HG02798 (cell line): Measurements from ENCODE around the gene GTF2H4.

Experiments used
- ATAC-seq: cut with Tn5 transposase; IDR thresholded peaks from one replicate; pipeline ENCODE4 v1.9.1; 2021; ENCODE audit warnings: mild to moderate bottlenecking; ENCODE audit not compliant: unreplicated experiment, poor library complexity

The GTF2H4 gene

DNA sequence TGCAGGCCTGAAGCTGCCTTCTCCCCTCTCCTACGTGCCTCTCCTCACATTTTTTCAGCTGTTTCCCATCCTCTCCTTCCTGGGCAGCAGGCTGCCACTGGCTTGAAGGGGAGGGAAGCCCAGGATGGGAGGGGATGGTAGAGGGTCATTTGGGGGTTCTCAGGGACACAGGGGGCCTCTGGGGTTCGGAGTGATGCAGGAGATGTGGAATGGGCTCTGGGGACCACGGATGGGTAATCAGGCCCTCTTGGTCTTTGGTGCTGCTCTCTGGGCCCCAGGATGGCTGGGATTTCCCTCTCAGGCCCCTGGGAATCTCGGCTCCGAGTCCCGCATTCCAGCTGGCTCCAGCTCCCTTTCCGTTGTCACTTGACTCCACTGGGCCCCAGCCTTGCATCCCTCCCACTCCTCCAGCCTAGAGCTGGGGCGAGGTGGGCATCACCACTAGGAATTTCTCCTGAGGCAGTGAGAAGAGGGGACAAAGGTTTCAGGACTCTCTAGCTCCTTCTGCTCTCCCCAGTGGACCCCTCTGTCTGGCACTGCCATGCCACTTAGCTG is 25.7 kb upstream of the GTF2H4 start:
- ATAC-seq, result no peak

DNA sequence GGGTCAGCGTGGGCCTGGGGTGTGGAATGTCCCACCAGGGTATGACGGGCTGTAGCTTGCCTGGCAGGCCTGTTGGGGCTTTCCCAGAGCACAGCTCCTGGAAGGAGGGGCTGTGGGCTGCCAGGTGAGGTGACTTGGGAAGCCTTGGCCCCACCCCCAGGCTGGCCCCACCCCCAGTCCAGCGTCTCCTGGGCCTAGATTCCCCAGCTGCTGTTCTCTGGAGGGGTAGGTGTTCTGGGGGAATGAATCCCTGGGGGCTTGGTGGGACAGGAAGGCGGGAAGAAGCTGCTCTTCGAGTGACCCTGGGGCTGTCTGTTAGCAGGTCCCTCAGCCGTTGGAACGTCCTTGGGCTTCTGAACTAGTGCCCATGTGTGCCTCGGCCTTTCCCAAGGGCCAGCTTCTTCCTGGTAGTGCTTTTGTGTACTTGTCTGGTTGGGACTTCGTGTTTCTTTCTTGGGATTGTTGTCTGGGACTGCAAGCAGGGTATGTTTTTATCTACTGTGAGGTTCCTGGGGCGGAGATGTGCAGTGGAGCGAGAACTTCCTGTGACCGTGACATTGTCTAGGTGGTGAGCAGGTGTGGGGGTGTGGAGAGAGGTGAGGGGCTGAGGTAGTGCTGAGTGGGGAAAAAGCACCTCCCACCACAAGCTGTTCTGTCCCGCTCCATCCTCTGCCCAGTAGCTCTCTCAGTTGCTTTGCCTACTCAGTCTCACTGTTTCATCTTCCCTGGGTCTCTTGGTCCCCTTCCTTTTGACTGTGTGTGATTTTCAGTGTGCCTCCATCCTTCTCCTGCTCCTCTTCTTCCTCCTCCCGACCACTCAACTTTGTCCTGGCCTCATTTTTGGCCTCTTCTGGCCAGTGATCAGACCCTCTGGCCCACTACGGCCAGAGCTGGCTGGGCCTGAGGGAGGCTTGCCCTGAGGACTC is 25.0 kb upstream of the GTF2H4 start:
- no peak for ATAC-seq

GRCh38 chr6:30883685-30884520 is 24.1 kb upstream of the GTF2H4 start, which contains the start of gene DDR1:
Gene DDR1 (plus strand): TSS chr6:30884519. CDS start chr6:30888730, 4,211 bp downstream.
- no peak for ATAC-seq

- ATAC-seq, result no peak
Observed at GRCh38 chr6:30884521-30885480, 23.2 kb upstream of the GTF2H4 start.

- no peak for ATAC-seq
Observed at GRCh38 chr6:30885481-30885998, 22.5 kb upstream of the GTF2H4 start.

- no peak for ATAC-seq
Observed at GRCh38 chr6:30885999-30886896, 21.8 kb upstream of the GTF2H4 start.

GRCh38 chr6:30886897-30887255 is 21.1 kb upstream of the GTF2H4 start:
- no peak for ATAC-seq

- ATAC-seq, result no peak
Observed at GRCh38 chr6:30887901-30888815, 19.8 kb upstream of the GTF2H4 start.

GRCh38 chr6:30888816-30889495 is 19.1 kb upstream of the GTF2H4 start:
- ATAC-seq, result no peak

- ATAC-seq, result no peak
Observed at GRCh38 chr6:30889496-30889885, 18.5 kb upstream of the GTF2H4 start.

- no peak for ATAC-seq
Observed at GRCh38 chr6:30889921-30890645, 17.9 kb upstream of the GTF2H4 start.

DNA sequence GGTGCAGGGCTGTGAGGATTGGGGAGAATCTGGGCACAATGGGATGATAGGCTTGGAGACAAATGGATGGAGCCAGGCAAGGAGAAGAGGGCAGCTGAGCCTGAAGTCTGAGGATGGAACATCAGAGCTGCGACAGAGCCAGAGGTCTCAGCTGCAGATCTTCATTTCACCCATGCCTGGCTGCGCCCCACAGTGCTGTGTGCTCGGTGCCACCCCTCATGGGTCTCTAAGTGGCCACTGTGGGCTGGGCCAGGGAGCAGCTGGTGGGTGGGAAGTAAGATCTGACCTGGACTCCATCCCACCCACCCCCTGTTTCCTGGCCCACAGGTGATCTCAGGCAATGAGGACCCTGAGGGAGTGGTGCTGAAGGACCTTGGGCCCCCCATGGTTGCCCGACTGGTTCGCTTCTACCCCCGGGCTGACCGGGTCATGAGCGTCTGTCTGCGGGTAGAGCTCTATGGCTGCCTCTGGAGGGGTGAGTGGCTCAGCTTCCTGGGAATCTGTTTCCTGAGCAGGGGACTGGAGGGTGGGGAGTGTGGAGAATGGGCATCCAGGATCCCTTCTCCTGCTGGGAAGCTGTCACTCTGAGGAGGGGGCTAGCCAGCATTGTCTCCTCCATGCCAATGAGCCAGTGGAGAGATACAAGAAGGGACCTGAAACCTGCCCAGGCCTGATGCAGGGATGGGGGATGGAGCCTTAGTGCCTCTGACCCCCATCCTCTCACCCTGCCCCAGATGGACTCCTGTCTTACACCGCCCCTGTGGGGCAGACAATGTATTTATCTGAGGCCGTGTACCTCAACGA is 17.2 kb upstream of the GTF2H4 start:
- no peak for ATAC-seq

- no peak for ATAC-seq
Observed at GRCh38 chr6:30891450-30891723, 16.6 kb upstream of the GTF2H4 start.

DNA sequence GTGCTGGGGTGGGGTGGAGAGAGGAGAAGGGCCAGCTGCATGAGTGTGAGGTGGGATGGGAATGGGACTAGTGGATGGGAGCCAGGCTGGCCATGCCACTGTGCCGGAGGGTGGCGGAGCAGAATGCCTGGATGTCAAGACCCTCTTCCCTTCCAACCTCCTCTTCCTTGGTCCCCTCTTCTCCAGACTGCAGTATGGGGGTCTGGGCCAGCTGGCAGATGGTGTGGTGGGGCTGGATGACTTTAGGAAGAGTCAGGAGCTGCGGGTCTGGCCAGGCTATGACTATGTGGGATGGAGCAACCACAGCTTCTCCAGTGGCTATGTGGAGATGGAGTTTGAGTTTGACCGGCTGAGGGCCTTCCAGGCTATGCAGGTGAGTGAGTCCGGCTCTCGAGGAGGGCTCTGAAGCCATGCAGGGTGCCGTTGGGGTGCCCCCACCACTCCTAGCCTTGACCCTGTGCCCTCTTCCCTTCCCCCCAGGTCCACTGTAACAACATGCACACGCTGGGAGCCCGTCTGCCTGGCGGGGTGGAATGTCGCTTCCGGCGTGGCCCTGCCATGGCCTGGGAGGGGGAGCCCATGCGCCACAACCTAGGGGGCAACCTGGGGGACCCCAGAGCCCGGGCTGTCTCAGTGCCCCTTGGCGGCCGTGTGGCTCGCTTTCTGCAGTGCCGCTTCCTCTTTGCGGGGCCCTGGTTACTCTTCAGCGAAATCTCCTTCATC is 16.0 kb upstream of the GTF2H4 start:
- no peak for ATAC-seq

GRCh38 chr6:30893001-30893591 is 14.9 kb upstream of the GTF2H4 start:
- no peak for ATAC-seq
